Mesendoderm (in vitro differentiated cells): Measurements from ENCODE around the gene HCN3.

Experiments used
- DNase-seq: peaks from one replicate; pipeline ENCODE4 v3.0.0; 2013
- H2AK5ac ChIP-seq: 2 replicates; pipeline ENCODE4 v1.6.1; 2013; ENCODE audit warnings: low read length, inconsistent platforms
- H2BK120ac ChIP-seq: 2 replicates; pipeline ENCODE4 v1.6.1; 2013; ENCODE audit warnings: low read depth, mild to moderate bottlenecking, low read length, moderate library complexity, mixed read lengths
- H2BK15ac ChIP-seq: replicated peaks from 2 replicates; pipeline ENCODE4 v1.6.1; 2013; ENCODE audit warnings: low read depth, mild to moderate bottlenecking, moderate library complexity
- H2BK5ac ChIP-seq: 2 replicates; pipeline ENCODE4 v1.6.1; 2013; ENCODE audit warnings: low read length, inconsistent platforms
- H3K18ac ChIP-seq: 2 replicates; pipeline ENCODE4 v1.6.1; 2013; ENCODE audit warnings: mild to moderate bottlenecking, low read length, mixed read lengths
- H3K23ac ChIP-seq: one replicate; pipeline ENCODE4 v1.6.1; 2013; ENCODE audit warnings: low read length
- H3K27ac ChIP-seq: 2 replicates; pipeline ENCODE4 v1.5.1; 2013; ENCODE audit warnings: low read depth, mild to moderate bottlenecking, inconsistent platforms, low read length, moderate library complexity
- H3K27me3 ChIP-seq: 2 replicates; pipeline ENCODE4 v1.6.1; 2013; ENCODE audit warnings: low read length, control low read depth, mild to moderate bottlenecking, inconsistent platforms; ENCODE audit not compliant: insufficient read depth, poor library complexity
- H3K36me3 ChIP-seq: 2 replicates; pipeline ENCODE4 v1.6.1; 2013; ENCODE audit warnings: low read length, inconsistent platforms; ENCODE audit not compliant: control insufficient read depth, insufficient read depth
- H3K4ac ChIP-seq: one replicate; pipeline ENCODE4 v1.6.1; 2013; ENCODE audit warnings: low read depth, mild to moderate bottlenecking, low read length, moderate library complexity
- H3K4me1 ChIP-seq: 2 replicates; pipeline ENCODE4 v1.6.1; 2013; ENCODE audit warnings: low read depth, low read length, inconsistent platforms; ENCODE audit not compliant: control insufficient read depth
- H3K4me2 ChIP-seq: 2 replicates; pipeline ENCODE4 v1.6.1; 2013; ENCODE audit warnings: low read length
- H3K4me3 ChIP-seq: 2 replicates; pipeline ENCODE4 v1.5.1; 2013; ENCODE audit warnings: mild to moderate bottlenecking, low read length
- H3K56ac ChIP-seq: one replicate; pipeline ENCODE4 v1.6.1; 2013; ENCODE audit warnings: low read length
- H3K79me1 ChIP-seq: 2 replicates; pipeline ENCODE4 v1.6.1; 2013; ENCODE audit warnings: low read length, inconsistent platforms
- H3K79me2 ChIP-seq: 2 replicates; pipeline ENCODE4 v1.6.1; 2013; ENCODE audit warnings: mild to moderate bottlenecking, low read length; ENCODE audit not compliant: control insufficient read depth, insufficient read depth
- H3K9ac ChIP-seq: 2 replicates; pipeline ENCODE4 v1.6.1; 2013; ENCODE audit warnings: low read length, inconsistent platforms
- H4K5ac ChIP-seq: one replicate; pipeline ENCODE4 v1.6.1; 2013; ENCODE audit warnings: low read length
- H4K8ac ChIP-seq: one replicate; pipeline ENCODE4 v1.6.1; 2013; ENCODE audit warnings: low read depth, mild to moderate bottlenecking, control low read depth, low read length, moderate library complexity
- WGBS: extraction: QIAGEN DNeasy Blood & Tissue Kit; methylation state at CpG from one replicate; pipeline ENCODE4 v1.1.7; 2013; ENCODE audit warnings: low lambda C conversion rate, missing lambda C conversion rate; ENCODE audit not compliant: insufficient coverage; ENCODE audit errors: extremely low coverage; 5-methylcytosine and 5-hydroxymethylcytosine counted together

The HCN3 gene

DNA sequence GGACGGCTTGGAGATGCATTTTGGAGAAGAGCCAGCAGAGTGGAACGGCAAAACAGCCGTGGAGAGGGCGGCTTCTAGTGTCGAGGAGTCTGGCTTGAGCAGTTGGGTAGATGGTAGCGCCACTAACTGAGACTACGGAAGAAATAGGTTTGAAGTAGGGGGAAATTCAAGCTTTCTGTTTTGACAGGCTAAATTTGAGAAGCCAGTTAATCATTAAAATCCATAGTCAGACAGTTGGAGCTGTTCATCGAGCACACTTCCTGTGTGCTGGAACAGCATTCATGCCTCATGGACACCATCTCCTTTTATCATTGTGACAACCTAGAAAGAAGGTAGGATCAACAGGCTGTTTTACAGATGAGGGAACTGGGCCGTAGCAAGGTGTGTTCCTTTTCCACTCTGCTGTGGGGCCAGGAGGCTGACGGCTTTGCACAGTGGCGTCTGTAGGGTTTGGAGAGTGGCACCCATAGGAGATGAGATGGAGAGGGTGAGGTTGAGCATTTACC, 27.3 kb downstream of the HCN3 start:
- H2BK120ac ChIP-seq = no peak overlapping the region
- H3K27ac ChIP-seq = no peak overlapping the region

DNA sequence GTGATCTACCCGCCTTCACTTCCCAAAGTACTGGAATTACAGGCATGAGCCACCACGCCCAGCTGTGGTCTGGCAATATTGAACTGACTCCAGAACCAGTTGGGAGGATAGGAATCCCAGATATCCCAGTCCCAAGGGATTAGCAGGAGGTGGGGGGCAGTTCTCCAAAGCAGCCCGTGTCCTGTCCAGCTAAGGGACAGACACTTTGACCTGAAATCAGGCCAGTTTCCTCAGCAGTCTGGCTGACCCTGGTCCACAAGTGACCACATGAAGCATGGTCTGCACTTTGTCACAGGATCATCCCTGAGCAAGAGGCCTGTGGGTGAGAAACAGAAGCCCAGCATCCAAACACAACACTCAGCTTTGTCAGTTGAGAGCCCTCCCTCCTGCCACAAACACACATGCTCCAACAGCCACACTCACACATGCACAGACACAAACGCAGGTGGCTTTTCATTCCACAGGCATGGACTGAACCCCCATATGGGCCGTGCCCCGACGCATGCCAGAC, 28.7 kb downstream of the HCN3 start:
- H2BK15ac ChIP-seq = no peak overlapping the region

More for the DNA sequence above, 27.3 kb downstream of the HCN3 start:
- H2AK5ac ChIP-seq = peak overlapping the region; percentile 38
- H4K8ac ChIP-seq = no peak overlapping the region
- H3K18ac ChIP-seq = no peak overlapping the region
- no peak overlapping the region for H3K56ac ChIP-seq
- no peak for DNase-seq
- peaks cover 8% of the 10 kb centered on the region for H3K79me2 ChIP-seq
- peaks cover 4% of the 10 kb centered on the region for H3K79me1 ChIP-seq
- no peak overlapping the region for H2BK5ac ChIP-seq
- H3K4me1 ChIP-seq = no peaks in the 10 kb centered on the region
- no peak overlapping the region for H3K4ac ChIP-seq
- H3K4me2 ChIP-seq = no peak overlapping the region
- H3K27me3 ChIP-seq = no peaks in the 10 kb centered on the region
- H3K9ac ChIP-seq = no peak overlapping the region
- no peak overlapping the region for H4K5ac ChIP-seq
- no peak overlapping the region for H2BK15ac ChIP-seq
- no peaks in the 10 kb centered on the region for H3K36me3 ChIP-seq
- no peak overlapping the region for H3K23ac ChIP-seq
- H3K4me3 ChIP-seq = no peak overlapping the region
- no CpG with 5 or more reads among the region's 11 CpGs for WGBS

DNA sequence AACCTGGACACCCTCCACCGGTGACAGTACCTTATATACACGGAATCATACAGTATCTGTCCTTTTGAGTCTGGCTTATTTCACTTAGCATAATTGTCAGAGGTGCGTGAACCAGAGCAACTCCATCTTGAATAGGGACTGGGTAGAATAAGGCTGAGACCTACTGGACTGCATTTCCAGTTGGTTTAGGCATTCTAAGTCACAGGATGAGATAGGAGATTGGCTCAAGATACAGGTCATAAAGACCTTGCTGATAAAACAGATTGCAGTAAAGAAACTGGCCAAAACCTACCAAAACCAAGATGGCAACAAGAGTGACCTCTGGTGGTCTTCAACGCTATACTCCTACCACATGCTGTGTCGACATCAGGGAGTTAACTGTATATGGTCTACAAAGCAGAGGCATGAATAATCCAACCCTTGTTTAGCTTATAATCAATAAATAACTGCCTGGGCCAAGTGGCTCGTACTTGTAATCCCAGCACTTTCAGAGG, 30.0 kb downstream of the HCN3 start:
- WGBS = no CpG with 5 or more reads among the region's 6 CpGs
- no peak overlapping the region for H3K4me2 ChIP-seq
- H3K4ac ChIP-seq = peak overlapping the region; percentile 40
- no peak overlapping the region for H2BK120ac ChIP-seq
- peaks cover 28% of the 10 kb centered on the region for H3K79me2 ChIP-seq
- H3K27me3 ChIP-seq = no peaks in the 10 kb centered on the region
- H4K5ac ChIP-seq = no peak overlapping the region
- no peak overlapping the region for H2BK5ac ChIP-seq
- peak overlapping the region; percentile 79 for H3K56ac ChIP-seq
- peak overlapping the region; percentile 59 for H2BK15ac ChIP-seq
- H4K8ac ChIP-seq = no peak overlapping the region
- H3K18ac ChIP-seq = peak overlapping the region; percentile 23
- H3K27ac ChIP-seq = peak overlapping the region; percentile 90
- H3K79me1 ChIP-seq = peaks cover 16% of the 10 kb centered on the region
- H3K9ac ChIP-seq = no peak overlapping the region
- peak; percentile 86 for DNase-seq
- H2AK5ac ChIP-seq = no peak overlapping the region
- H3K36me3 ChIP-seq = no peaks in the 10 kb centered on the region
- no peak overlapping the region for H3K23ac ChIP-seq
- H3K4me1 ChIP-seq = no peaks in the 10 kb centered on the region
- H3K4me3 ChIP-seq = no peak overlapping the region

More for the DNA sequence above, 28.7 kb downstream of the HCN3 start:
- Histone ChIP-seq H3K27ac (no peak overlapping the region), H3K23ac (no peak overlapping the region), H3K36me3 (no peaks in the 10 kb centered on the region), H3K79me2 (peaks cover 19% of the 10 kb centered on the region), H3K4ac (no peak overlapping the region), H3K27me3 (no peaks in the 10 kb centered on the region), H3K4me3 (no peak overlapping the region), H2AK5ac (peak overlapping the region; percentile 38), H3K9ac (no peak overlapping the region), H2BK5ac (no peak overlapping the region), H3K56ac (peak overlapping the region; percentile 64), H4K8ac (no peak overlapping the region), H3K18ac (no peak overlapping the region), H3K79me1 (peaks cover 9% of the 10 kb centered on the region), H3K4me2 (no peak overlapping the region), H3K4me1 (no peaks in the 10 kb centered on the region), H4K5ac (no peak overlapping the region), H2BK120ac (no peak overlapping the region)
- no CpG with 5 or more reads among the region's 7 CpGs for WGBS
- DNase-seq = no peak

DNA sequence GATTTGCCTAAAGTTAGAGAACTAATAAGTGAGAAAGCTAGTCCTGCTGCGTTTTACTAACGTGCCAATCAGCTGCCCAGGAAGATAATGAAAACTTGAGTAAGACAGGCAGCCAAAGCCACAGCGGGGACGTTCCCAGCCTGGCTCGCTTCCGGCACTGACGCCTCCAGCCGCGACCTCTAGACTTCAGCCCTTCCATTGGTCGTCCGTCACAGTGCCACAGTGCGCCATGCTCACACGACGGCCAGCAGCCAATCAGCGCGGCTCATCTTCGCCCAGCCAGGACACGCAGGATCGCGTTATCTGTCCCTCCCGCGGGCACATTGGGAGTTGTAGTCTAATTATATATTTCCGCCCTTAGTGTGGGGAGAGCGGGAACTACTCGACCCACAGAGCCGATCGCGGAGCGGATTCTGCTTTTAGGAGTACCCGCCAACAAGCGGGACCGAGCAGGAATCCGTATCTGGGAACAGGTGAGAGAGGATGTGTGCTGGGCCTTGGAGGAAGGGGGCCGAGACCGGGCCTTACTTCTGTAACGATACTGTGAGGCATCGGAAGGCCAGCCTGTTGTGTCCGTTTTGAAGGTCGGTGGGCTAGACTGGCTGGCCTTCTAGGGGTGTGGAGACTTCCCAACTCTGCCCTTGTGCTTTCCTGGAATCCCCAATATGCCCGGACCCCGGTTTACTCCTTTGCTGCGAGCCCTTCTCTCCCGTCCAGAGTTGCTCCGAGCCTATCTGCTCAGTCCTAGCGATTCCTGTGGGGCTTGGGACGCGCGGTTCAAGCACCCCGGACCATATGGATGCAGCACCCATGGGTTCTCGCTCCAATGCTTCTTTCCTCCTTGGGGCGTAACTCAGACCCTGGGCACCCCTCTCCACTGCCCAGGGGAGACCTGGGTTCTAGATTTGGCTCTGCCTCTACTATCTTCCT, 31.5 kb downstream of the HCN3 start, which contains the start of gene FDPS:
Gene FDPS, plus strand, starts transcription at position 374 of the 930 bp plus-strand sequence. CDS start 924 bp downstream, outside the sequence.
- Histone ChIP-seq H3K4ac (peak within 1 kb of the TSS; percentile 90), H3K4me3 (peak within 1 kb of the TSS; percentile 93), H3K27me3 (no peaks in the 10 kb centered on the region), H3K56ac (peak within 1 kb of the TSS; percentile 99), H2BK5ac (peak within 1 kb of the TSS; percentile 94), H2AK5ac (peak within 1 kb of the TSS; percentile 4), H3K9ac (peak within 1 kb of the TSS; percentile 93), H3K18ac (peak within 1 kb of the TSS; percentile 69), H3K79me2 (peaks cover 35% of the 10 kb centered on the region), H3K4me1 (no peaks in the 10 kb centered on the region), H3K36me3 (peaks cover 4% of the 10 kb centered on the region), H4K8ac (peak within 1 kb of the TSS; percentile 66), H3K4me2 (peak within 1 kb of the TSS; percentile 15), H2BK120ac (no peak within 1 kb of the TSS), H4K5ac (peak within 1 kb of the TSS; percentile 96), H2BK15ac (peak within 1 kb of the TSS; percentile 59), H3K27ac (peak within 1 kb of the TSS; percentile 90), H3K23ac (peak within 1 kb of the TSS; percentile 98), H3K79me1 (peaks cover 22% of the 10 kb centered on the region)
- peak; percentile 99 for DNase-seq
- WGBS = no CpG with 5 or more reads among the region's 51 CpGs

DNA sequence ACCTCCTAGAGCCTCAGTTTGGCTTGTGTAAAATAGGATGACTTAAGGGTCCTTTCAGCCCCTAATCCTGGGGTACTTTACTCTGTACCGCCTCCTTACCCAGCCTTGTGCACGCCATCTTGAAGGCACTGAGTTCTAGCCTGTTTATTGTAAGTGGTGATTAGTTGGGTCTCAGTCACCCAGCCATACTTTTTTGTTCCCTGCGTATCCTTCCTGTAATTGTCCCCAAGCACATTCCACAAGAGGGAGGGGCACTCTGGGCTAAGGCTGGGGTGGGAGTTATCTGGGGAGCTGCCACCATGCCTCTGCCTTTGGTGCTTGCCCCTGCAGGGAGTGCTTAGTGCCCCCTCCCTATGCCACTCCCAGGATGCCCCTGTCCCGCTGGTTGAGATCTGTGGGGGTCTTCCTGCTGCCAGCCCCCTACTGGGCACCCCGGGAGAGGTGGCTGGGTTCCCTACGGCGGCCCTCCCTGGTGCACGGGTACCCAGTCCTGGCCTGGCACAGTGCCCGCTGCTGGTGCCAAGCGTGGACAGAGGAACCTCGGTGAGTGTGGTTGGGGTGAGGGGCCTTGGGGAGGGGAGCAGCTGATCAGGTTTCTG, 32.3 kb downstream of the HCN3 start:
- H3K27me3 ChIP-seq = no peaks in the 10 kb centered on the region
- peaks cover 4% of the 10 kb centered on the region for H3K36me3 ChIP-seq
- H3K4ac ChIP-seq = peak overlapping the region; percentile 90
- H3K4me3 ChIP-seq = peak overlapping the region; percentile 93
- peak overlapping the region; percentile 94 for H2BK5ac ChIP-seq
- peak overlapping the region; percentile 69 for H3K18ac ChIP-seq
- H2BK120ac ChIP-seq = no peak overlapping the region
- peak overlapping the region; percentile 96 for H4K5ac ChIP-seq
- peak overlapping the region; percentile 99 for H3K56ac ChIP-seq
- WGBS = no CpG with 5 or more reads among the region's 11 CpGs
- H4K8ac ChIP-seq = peak overlapping the region; percentile 66
- peak overlapping the region; percentile 93 for H3K9ac ChIP-seq
- peak overlapping the region; percentile 90 for H3K27ac ChIP-seq
- H3K23ac ChIP-seq = peak overlapping the region; percentile 98
- no peak overlapping the region for H2BK15ac ChIP-seq
- peak overlapping the region; percentile 15 for H3K4me2 ChIP-seq
- no peaks in the 10 kb centered on the region for H3K4me1 ChIP-seq
- peak overlapping the region; percentile 4 for H2AK5ac ChIP-seq
- peaks cover 35% of the 10 kb centered on the region for H3K79me2 ChIP-seq
- DNase-seq = peak; percentile 69
- H3K79me1 ChIP-seq = peaks cover 22% of the 10 kb centered on the region
